ENCODE data around the gene TIFAB.

TIFAB gene

GRCh38 chr5:135446615-135447014, 5.5 kb downstream of the TIFAB start:
- no peak overlapping the region for H3K4me3 ChIP-seq (ENCODE audit: low read length)
- TF ChIP-seq, protein P1, sequence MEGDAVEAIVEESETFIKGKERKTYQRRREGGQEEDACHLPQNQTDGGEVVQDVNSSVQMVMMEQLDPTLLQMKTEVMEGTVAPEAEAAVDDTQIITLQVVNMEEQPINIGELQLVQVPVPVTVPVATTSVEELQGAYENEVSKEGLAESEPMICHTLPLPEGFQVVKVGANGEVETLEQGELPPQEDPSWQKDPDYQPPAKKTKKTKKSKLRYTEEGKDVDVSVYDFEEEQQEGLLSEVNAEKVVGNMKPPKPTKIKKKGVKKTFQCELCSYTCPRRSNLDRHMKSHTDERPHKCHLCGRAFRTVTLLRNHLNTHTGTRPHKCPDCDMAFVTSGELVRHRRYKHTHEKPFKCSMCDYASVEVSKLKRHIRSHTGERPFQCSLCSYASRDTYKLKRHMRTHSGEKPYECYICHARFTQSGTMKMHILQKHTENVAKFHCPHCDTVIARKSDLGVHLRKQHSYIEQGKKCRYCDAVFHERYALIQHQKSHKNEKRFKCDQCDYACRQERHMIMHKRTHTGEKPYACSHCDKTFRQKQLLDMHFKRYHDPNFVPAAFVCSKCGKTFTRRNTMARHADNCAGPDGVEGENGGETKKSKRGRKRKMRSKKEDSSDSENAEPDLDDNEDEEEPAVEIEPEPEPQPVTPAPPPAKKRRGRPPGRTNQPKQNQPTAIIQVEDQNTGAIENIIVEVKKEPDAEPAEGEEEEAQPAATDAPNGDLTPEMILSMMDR (conservative IDR thresholded peaks at IDR 0.05; ENCODE audit: low read length): no peak
- DNase-seq (ENCODE audit: low read depth): no peak

DNA sequence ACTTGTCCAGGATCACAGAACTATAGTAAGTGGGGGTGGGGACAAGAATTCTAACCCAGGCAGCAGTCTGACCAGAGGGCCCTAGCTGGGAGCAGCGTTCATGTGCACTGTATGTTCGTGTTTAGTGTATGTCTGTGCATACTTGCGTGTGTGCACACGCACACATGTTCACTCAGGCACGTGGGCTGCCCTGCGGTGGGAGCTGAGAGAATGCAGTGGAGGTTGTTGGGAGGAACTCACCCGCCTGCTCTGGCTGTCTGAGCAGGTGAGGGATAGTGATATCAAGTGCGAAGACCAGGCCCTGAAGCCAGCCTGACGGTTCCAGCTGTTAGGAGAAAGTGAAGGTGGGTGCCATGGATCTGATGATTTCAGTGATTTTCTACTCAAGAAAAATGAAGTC, 5.9 kb downstream of the TIFAB start:
- DNase-seq (ENCODE audit: low read depth): no peak
- H3K4me3 ChIP-seq (ENCODE audit: low read length): no peak overlapping the region
- TF ChIP-seq, protein P1 (conservative IDR thresholded peaks at IDR 0.05; ENCODE audit: low read length): no peak

GRCh38 chr5:135445306-135445985, 6.7 kb downstream of the TIFAB start:
- TF ChIP-seq, protein P1 (conservative IDR thresholded peaks at IDR 0.05; ENCODE audit: low read length): no peak
- DNase-seq (ENCODE audit: low read depth): no peak
- no peak overlapping the region for H3K4me3 ChIP-seq (ENCODE audit: low read length)

- no peak for DNase-seq (ENCODE audit: low read depth)
- TF ChIP-seq, protein P1 (conservative IDR thresholded peaks at IDR 0.05; ENCODE audit: low read length): no peak
- no peak overlapping the region for H3K4me3 ChIP-seq (ENCODE audit: low read length)
Observed at GRCh38 chr5:135444881-135445280, 7.3 kb downstream of the TIFAB start.

GRCh38 chr5:135444360-135444759, 7.8 kb downstream of the TIFAB start:
- no peak for DNase-seq (ENCODE audit: low read depth)
- TF ChIP-seq, protein P1 (conservative IDR thresholded peaks at IDR 0.05; ENCODE audit: low read length): no peak
- no peak overlapping the region for H3K4me3 ChIP-seq (ENCODE audit: low read length)

- TF ChIP-seq, protein P1 (conservative IDR thresholded peaks at IDR 0.05; ENCODE audit: low read length): no peak
- no peak overlapping the region for H3K4me3 ChIP-seq (ENCODE audit: low read length)
- no peak for DNase-seq (ENCODE audit: low read depth)
Observed at GRCh38 chr5:135443161-135443960, 8.8 kb downstream of the TIFAB start.

Measured in AG10803 (cell line).